Measurements from ENCODE around the gene PIP5K1A. TPM values are rescaled to one million over a fixed set of nuclear protein-coding genes. Genes with fewer than 3 reads are reported as not detected.

PIP5K1A gene
- total and polyA plus RNA-seq, 2 experiments from 2014 or later = 17.3 to 45.7 TPM

DNA sequence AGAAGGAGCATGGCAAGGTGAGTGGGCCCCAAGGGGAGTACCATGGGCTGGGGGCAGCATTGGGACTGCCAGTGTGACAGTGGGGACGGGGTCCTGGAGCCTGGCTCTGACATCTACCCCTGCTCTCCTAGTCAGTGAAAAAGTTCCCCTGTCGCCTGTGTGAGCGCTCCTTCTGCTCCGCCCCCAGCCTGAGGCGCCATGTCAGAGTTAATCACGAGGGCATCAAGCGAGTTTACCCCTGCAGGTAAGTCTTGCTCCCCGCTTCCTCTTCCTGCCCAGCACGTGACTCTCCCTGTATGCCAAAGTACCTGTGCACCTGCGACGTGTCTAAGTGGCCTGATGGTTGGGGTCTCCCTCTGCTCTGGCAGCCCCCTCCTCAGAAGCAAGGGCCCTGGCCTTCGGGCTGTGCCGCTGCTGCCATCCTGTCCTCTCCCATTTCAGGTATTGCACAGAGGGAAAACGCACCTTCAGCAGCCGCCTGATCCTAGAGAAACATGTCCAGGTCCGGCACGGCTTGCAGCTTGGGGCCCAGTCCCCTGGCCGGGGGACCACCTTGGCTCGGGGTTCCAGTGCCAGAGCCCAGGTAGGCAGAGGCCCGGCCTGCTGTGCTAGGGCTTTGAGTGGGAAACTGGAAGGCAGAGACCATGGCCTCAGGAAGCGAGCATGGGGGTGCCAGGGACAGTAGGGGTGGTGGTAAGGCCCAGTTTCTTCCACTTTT, 91.8 kb downstream of the PIP5K1A start:
- no peaks in the 10 kb centered on the region for H3K27me3 ChIP-seq
- no peak overlapping the region for H3K4me2 ChIP-seq
- H2AFZ ChIP-seq = no peak overlapping the region
- no peak for DNase-seq (ENCODE audit: low spot score)
- no peaks in the 10 kb centered on the region for H3K9me2 ChIP-seq (replicated peaks; ENCODE audit: insufficient read depth)
- no peaks in the 10 kb centered on the region for H3K36me3 ChIP-seq (replicated peaks; ENCODE audit: insufficient read depth, low read depth)
- no peaks in the 10 kb centered on the region for H4K20me1 ChIP-seq (ENCODE audit: insufficient read depth, poor library complexity, severe bottlenecking)
- no peak overlapping the region for H3K4me3 ChIP-seq
- H3K4me1 ChIP-seq (ENCODE audit: insufficient read depth) = no peaks in the 10 kb centered on the region
- H3K79me2 ChIP-seq = peaks cover 16% of the 10 kb centered on the region
- H3K27ac ChIP-seq = no peak overlapping the region
- TF ChIP-seq, protein P1, sequence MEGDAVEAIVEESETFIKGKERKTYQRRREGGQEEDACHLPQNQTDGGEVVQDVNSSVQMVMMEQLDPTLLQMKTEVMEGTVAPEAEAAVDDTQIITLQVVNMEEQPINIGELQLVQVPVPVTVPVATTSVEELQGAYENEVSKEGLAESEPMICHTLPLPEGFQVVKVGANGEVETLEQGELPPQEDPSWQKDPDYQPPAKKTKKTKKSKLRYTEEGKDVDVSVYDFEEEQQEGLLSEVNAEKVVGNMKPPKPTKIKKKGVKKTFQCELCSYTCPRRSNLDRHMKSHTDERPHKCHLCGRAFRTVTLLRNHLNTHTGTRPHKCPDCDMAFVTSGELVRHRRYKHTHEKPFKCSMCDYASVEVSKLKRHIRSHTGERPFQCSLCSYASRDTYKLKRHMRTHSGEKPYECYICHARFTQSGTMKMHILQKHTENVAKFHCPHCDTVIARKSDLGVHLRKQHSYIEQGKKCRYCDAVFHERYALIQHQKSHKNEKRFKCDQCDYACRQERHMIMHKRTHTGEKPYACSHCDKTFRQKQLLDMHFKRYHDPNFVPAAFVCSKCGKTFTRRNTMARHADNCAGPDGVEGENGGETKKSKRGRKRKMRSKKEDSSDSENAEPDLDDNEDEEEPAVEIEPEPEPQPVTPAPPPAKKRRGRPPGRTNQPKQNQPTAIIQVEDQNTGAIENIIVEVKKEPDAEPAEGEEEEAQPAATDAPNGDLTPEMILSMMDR (IDR thresholded peaks at IDR 0.05; ENCODE audit: poor library complexity) = no peak
- WGBS (ENCODE audit: low lambda C conversion rate, missing lambda C conversion rate) = 91% methylated on average over 21 of the region's 21 CpGs
- H3K9me3 ChIP-seq (ENCODE audit: low read depth) = no peaks in the 10 kb centered on the region

DNA sequence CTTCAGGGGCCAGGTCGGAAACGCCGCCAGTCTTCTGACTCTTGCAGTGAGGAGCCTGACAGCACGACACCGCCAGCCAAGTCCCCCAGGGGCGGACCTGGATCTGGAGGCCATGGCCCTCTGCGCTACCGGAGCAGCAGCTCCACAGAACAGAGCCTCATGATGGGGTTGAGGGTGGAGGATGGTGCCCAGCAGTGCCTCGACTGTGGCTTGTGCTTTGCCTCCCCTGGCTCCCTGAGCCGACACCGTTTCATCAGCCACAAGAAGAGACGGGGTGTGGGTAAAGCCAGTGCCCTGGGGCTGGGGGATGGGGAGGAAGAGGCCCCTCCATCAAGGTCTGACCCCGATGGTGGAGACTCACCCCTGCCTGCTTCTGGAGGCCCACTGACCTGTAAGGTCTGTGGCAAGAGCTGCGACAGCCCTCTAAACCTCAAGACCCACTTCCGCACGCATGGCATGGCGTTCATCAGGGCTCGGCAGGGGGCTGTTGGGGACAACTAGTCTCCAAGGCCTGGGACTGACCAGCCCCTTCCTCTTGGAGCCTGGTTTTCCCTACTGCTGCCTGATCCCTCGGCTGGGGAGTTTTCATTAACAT, 92.5 kb downstream of the PIP5K1A start:
- TF ChIP-seq EZH2 (IDR thresholded peaks at IDR 0.05; ENCODE audit: borderline replicate concordance) = no peak
- TF ChIP-seq, protein P1 (IDR thresholded peaks at IDR 0.05; ENCODE audit: poor library complexity) = no peak
- TF ChIP-seq EZH2phosphoT487 (IDR thresholded peaks at IDR 0.05; ENCODE audit: low read depth, severe bottlenecking, unreplicated experiment) = no peak
- WGBS (ENCODE audit: low lambda C conversion rate, missing lambda C conversion rate) = 91% methylated on average over 17 of the region's 19 CpGs
- H3K4me3 ChIP-seq = no peak overlapping the region
- peaks cover 10% of the 10 kb centered on the region for H3K79me2 ChIP-seq
- no peak overlapping the region for H2AFZ ChIP-seq
- no peaks in the 10 kb centered on the region for H3K4me1 ChIP-seq (ENCODE audit: insufficient read depth)
- H3K27ac ChIP-seq = no peak overlapping the region
- no peaks in the 10 kb centered on the region for H3K9me3 ChIP-seq (ENCODE audit: low read depth)
- H3K9me2 ChIP-seq (replicated peaks; ENCODE audit: insufficient read depth) = no peaks in the 10 kb centered on the region
- no peaks in the 10 kb centered on the region for H3K27me3 ChIP-seq
- no peak for DNase-seq (ENCODE audit: low spot score)
- H4K20me1 ChIP-seq (ENCODE audit: insufficient read depth, poor library complexity, severe bottlenecking) = no peaks in the 10 kb centered on the region
- no peaks in the 10 kb centered on the region for H3K36me3 ChIP-seq (replicated peaks; ENCODE audit: insufficient read depth, low read depth)
- H3K4me2 ChIP-seq = no peak overlapping the region

DNA sequence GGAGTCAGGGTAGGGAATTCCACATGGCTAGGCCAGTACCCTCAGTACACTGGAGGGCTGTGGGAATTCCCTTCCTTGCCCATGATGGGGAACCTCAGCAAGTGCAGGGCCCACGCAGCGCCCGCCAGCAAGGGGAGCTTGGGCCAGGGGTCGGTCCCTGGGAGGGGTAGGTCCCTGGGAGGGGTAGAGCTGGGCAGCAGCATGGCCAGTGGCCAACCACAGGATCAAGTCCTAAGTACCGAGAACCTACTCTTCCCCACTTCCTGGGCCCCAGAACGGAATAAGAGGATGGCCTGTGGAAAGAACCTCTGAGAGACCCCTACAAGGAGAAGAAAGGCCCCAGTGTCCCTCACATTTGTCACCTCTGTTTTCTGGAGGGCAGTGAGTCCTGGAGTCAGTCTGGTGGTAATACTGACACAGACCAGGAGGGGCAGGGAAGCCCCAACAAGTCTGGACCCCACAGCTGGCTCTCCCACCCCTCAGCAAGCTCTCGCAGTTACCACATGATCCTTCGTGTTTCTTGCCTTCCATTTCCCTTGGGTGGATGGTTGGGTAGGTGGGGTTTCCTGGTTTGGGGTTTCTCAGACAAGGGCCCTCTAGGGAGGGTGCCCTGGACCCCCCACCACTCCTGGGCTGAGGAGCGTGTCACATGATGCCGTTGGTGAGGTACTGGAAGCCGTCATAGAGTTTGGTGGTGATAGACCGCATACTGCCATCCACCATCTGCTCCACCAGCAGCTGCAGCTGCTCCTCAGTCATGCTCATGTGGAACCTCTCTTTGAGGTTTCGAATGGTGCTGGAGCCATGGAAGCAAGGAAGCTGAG, 94.1 kb downstream of the PIP5K1A start:
- Histone ChIP-seq H3K27ac (no peak overlapping the region), H3K79me2 (peaks cover 4% of the 10 kb centered on the region), H3K27me3 (no peaks in the 10 kb centered on the region), H3K4me2 (no peak overlapping the region), H3K9me3 (ENCODE audit: low read depth) (no peaks in the 10 kb centered on the region), H3K36me3 (replicated peaks; ENCODE audit: insufficient read depth, low read depth) (no peaks in the 10 kb centered on the region), H2AFZ (no peak overlapping the region), H3K4me3 (no peak overlapping the region), H4K20me1 (ENCODE audit: insufficient read depth, poor library complexity, severe bottlenecking) (no peaks in the 10 kb centered on the region), H3K9me2 (replicated peaks; ENCODE audit: insufficient read depth) (no peaks in the 10 kb centered on the region), H3K4me1 (ENCODE audit: insufficient read depth) (no peaks in the 10 kb centered on the region)
- WGBS (ENCODE audit: low lambda C conversion rate, missing lambda C conversion rate) = 97% methylated on average over 13 of the region's 13 CpGs
- TF ChIP-seq EZH2phosphoT487 (IDR thresholded peaks at IDR 0.05; ENCODE audit: low read depth, severe bottlenecking, unreplicated experiment) (no peak), EZH2 (IDR thresholded peaks at IDR 0.05; ENCODE audit: borderline replicate concordance) (no peak)
- no peak for DNase-seq (ENCODE audit: low spot score)

DNA sequence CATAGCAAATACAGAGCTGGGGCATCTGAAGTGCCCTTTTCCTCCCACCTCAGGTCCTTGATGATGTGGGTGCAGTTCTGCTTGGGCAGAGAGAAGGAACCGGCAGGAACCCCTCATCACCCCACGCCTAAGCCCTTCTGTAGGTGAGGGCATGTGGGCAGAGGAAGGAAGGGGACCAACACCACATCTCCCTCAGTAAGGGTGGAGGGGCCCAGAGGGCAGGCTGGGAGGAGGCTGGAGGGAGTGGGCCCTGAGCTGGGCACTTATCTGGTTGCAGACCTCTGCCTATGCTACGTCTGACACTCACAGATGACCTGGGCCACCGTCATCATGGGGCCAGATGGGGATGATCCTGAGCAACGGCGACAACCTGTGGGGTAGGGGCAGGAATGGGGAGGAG, 94.7 kb downstream of the PIP5K1A start:
- H3K4me2 ChIP-seq = no peak overlapping the region
- no peaks in the 10 kb centered on the region for H3K4me1 ChIP-seq (ENCODE audit: insufficient read depth)
- H3K27ac ChIP-seq = no peak overlapping the region
- H3K4me3 ChIP-seq = no peak overlapping the region
- no peaks in the 10 kb centered on the region for H3K36me3 ChIP-seq (replicated peaks; ENCODE audit: insufficient read depth, low read depth)
- peaks cover 4% of the 10 kb centered on the region for H3K79me2 ChIP-seq
- no peak overlapping the region for H2AFZ ChIP-seq
- 96% methylated on average over 6 of the region's 6 CpGs for WGBS (ENCODE audit: low lambda C conversion rate, missing lambda C conversion rate)
- no peak for DNase-seq (ENCODE audit: low spot score)
- no peaks in the 10 kb centered on the region for H3K27me3 ChIP-seq
- H4K20me1 ChIP-seq (ENCODE audit: insufficient read depth, poor library complexity, severe bottlenecking) = no peaks in the 10 kb centered on the region
- TF ChIP-seq, protein P1 (IDR thresholded peaks at IDR 0.05; ENCODE audit: poor library complexity) = no peak
- no peak for TF ChIP-seq EZH2phosphoT487 (IDR thresholded peaks at IDR 0.05; ENCODE audit: low read depth, severe bottlenecking, unreplicated experiment)
- no peak for TF ChIP-seq EZH2 (IDR thresholded peaks at IDR 0.05; ENCODE audit: borderline replicate concordance)
- H3K9me2 ChIP-seq (replicated peaks; ENCODE audit: insufficient read depth) = no peaks in the 10 kb centered on the region
- no peaks in the 10 kb centered on the region for H3K9me3 ChIP-seq (ENCODE audit: low read depth)
